HG03108 (cell line): Measurements from ENCODE around the gene SLC13A5.
A peak's percentile ranks its signal among the peaks of the same experiment; 100 is the strongest.
"Not testable (repeated sequence)": the region's sequence is repeated elsewhere in the genome, so short reads cannot be mapped to it uniquely, and the experiment has no call there.

ENCODE experiments used
- ATAC-seq: cut with Tn5 transposase; IDR thresholded peaks from one replicate; pipeline ENCODE4 v1.9.1; 2021; ENCODE audit warnings: moderate library complexity; ENCODE audit not compliant: unreplicated experiment

The SLC13A5 gene

GRCh38 chr17:6713130-6713917, at the start of gene SLC13A5:
TSS of gene SLC13A5 (minus strand) at chr17:6713369. CDS start at chr17:6713333, 36 bp downstream.
- ATAC-seq = no peak

- no peak for ATAC-seq
These were observed 48.6 kb upstream of the SLC13A5 start for GRCh38 chr17:6761779-6762178.

- ATAC-seq = no peak
These were observed 44.6 kb upstream of the SLC13A5 start for GRCh38 chr17:6757747-6758146.

GRCh38 chr17:6756425-6757031, 43.4 kb upstream of the SLC13A5 start:
- no peak for ATAC-seq

GRCh38 chr17:6755731-6756184, 42.6 kb upstream of the SLC13A5 start, which contains the start of gene XAF1:
TSS of gene XAF1 (plus strand) at chr17:6756046. CDS start at chr17:6756079, 33 bp downstream.
- ATAC-seq = peak; percentile 40

- no peak for ATAC-seq
These were observed 42.1 kb upstream of the SLC13A5 start for GRCh38 chr17:6755281-6755680.

GRCh38 chr17:6753546-6753945, 40.4 kb upstream of the SLC13A5 start:
- ATAC-seq = no peak

GRCh38 chr17:6753006-6753445, 39.9 kb upstream of the SLC13A5 start:
- no peak for ATAC-seq

GRCh38 chr17:6752068-6752909, 39.1 kb upstream of the SLC13A5 start:
- ATAC-seq = no peak

- ATAC-seq = no peak
These were observed 36.4 kb upstream of the SLC13A5 start for GRCh38 chr17:6749519-6749918.

- no peak for ATAC-seq
These were observed 35.4 kb upstream of the SLC13A5 start for GRCh38 chr17:6748617-6749016.

- not testable (repeated sequence) for ATAC-seq
These were observed 33.5 kb upstream of the SLC13A5 start for GRCh38 chr17:6746665-6747064.

GRCh38 chr17:6729531-6729930, 16.4 kb upstream of the SLC13A5 start:
- ATAC-seq = no peak

- no peak for ATAC-seq
These were observed 10.8 kb upstream of the SLC13A5 start for GRCh38 chr17:6724009-6724408.

- no peak for ATAC-seq
These were observed 8.6 kb upstream of the SLC13A5 start for GRCh38 chr17:6721744-6722143.

- ATAC-seq = no peak
These were observed 3.6 kb upstream of the SLC13A5 start for GRCh38 chr17:6716736-6717135.

- ATAC-seq = no peak
These were observed 1.2 kb upstream of the SLC13A5 start for GRCh38 chr17:6714315-6714874.

- no peak for ATAC-seq
These were observed 726 bp upstream of the SLC13A5 start for GRCh38 chr17:6713918-6714271.

- no peak for ATAC-seq
These were observed 377 bp downstream of the SLC13A5 start for GRCh38 chr17:6712854-6713129.

GRCh38 chr17:6712058-6712853, 913 bp downstream of the SLC13A5 start:
- no peak for ATAC-seq

GRCh38 chr17:6711681-6712057, 1.5 kb downstream of the SLC13A5 start:
- no peak for ATAC-seq
